HG02763 (cell line): ENCODE results near the gene MYO9B.

Source experiments
- ATAC-seq: cut with Tn5 transposase; IDR thresholded peaks from one replicate; pipeline ENCODE4 v1.9.1; 2021; ENCODE audit warnings: mild to moderate bottlenecking, moderate library complexity; ENCODE audit not compliant: unreplicated experiment

Gene MYO9B

GRCh38 chr19:17075035-17075863 is at the start of gene MYO9B, which contains the start of gene HAUS8:
Gene MYO9B, plus strand, starts transcription at chr19:17075777. Its CDS starts 25,941 bp downstream, at chr19:17101718.
Gene HAUS8, minus strand, starts transcription at chr19:17075452. Its CDS starts 30 bp downstream, at chr19:17075422.
- peak; percentile 79 for ATAC-seq

GRCh38 chr19:17025991-17026658 is 49.5 kb upstream of the MYO9B start:
- ATAC-seq, result no peak

GRCh38 chr19:17026706-17027534 is 48.7 kb upstream of the MYO9B start, which contains the start of gene CPAMD8:
Gene CPAMD8, minus strand, starts transcription at chr19:17026810. Its CDS starts 168 bp downstream, at chr19:17026642.
- ATAC-seq, result no peak

GRCh38 chr19:17027535-17027975 is 48.0 kb upstream of the MYO9B start:
- ATAC-seq, result no peak

- no peak for ATAC-seq
These were observed 43.8 kb upstream of the MYO9B start for GRCh38 chr19:17031741-17032140.

- no peak for ATAC-seq
These were observed 39.6 kb upstream of the MYO9B start for GRCh38 chr19:17035842-17036424.

- no peak for ATAC-seq
These were observed 38.9 kb upstream of the MYO9B start for GRCh38 chr19:17036640-17037039.

GRCh38 chr19:17037184-17037583 is 38.4 kb upstream of the MYO9B start:
- no peak for ATAC-seq

GRCh38 chr19:17037966-17038500 is 37.5 kb upstream of the MYO9B start:
- ATAC-seq, result no peak

GRCh38 chr19:17041976-17042375 is 33.6 kb upstream of the MYO9B start:
- ATAC-seq, result no peak

- no peak for ATAC-seq
These were observed 31.8 kb upstream of the MYO9B start for GRCh38 chr19:17043744-17044143.

- ATAC-seq, result no peak
These were observed 29.6 kb upstream of the MYO9B start for GRCh38 chr19:17045907-17046502.

GRCh38 chr19:17048885-17049453 is 26.6 kb upstream of the MYO9B start:
- ATAC-seq, result no peak

GRCh38 chr19:17049711-17050280 is 25.8 kb upstream of the MYO9B start:
- ATAC-seq, result no peak

GRCh38 chr19:17052439-17052838 is 23.1 kb upstream of the MYO9B start:
- ATAC-seq, result no peak

- no peak for ATAC-seq
These were observed 20.8 kb upstream of the MYO9B start for GRCh38 chr19:17054746-17055145.

- no peak for ATAC-seq
These were observed 19.9 kb upstream of the MYO9B start for GRCh38 chr19:17055636-17056035.

GRCh38 chr19:17058236-17058635 is 17.3 kb upstream of the MYO9B start:
- ATAC-seq, result no peak

- ATAC-seq, result no peak
These were observed 14.8 kb upstream of the MYO9B start for GRCh38 chr19:17060802-17061201.
